G401.6 (cell line): ENCODE results near the gene ASXL1.

Source experiments
- FAIRE-seq: peaks from 2 replicates; lab custom pipeline; 2012; peaks lifted over from hg19 to GRCh38; lab: Jason Lieb, UNC

ASXL1 gene

GRCh38 chr20:32467506-32468312 is 109.6 kb downstream of the ASXL1 start:
- no peak for FAIRE-seq

DNA sequence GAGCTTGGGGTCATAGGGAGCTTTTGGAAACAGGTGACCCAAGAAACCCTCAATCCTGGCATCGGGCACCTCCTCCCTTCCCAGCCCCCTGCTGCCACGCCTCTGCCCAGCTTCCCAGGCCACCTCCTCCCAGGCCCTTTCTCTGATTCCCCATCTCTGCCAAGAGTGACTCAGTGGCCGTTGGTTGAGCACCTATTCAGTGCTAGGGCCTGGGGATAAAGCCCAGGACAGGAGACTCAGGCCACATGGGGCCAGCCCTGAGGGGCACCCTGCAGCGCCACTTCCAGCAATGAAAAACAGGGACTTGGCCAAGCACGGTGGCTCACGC is 110.1 kb downstream of the ASXL1 start:
- no peak for FAIRE-seq

- FAIRE-seq: no peak
Measured at GRCh38 chr20:32468860-32469259, 110.7 kb downstream of the ASXL1 start.

GRCh38 chr20:32470025-32470861 is 112.1 kb downstream of the ASXL1 start:
- no peak for FAIRE-seq

DNA sequence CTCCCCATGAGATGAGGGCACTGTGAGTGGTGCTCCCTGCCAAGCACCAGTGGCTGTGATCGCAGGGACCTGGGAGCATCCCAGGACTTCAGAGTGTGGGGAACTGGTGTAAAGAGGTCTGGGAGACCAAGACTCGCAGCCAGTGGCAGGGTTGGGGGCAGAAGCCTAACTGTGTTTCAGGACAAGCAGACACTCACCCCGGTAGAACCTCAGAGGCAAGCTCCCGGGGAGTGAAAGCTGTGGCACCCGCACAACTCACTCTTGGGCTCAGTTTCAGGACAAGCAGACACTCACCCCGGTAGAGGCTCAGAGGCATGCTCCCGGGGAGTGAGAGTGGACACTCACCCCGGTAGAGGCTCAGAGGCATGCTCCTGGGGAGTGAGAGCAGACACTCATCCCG is 112.8 kb downstream of the ASXL1 start:
- FAIRE-seq: no peak

GRCh38 chr20:32472581-32473207 is 114.6 kb downstream of the ASXL1 start:
- FAIRE-seq: no peak

DNA sequence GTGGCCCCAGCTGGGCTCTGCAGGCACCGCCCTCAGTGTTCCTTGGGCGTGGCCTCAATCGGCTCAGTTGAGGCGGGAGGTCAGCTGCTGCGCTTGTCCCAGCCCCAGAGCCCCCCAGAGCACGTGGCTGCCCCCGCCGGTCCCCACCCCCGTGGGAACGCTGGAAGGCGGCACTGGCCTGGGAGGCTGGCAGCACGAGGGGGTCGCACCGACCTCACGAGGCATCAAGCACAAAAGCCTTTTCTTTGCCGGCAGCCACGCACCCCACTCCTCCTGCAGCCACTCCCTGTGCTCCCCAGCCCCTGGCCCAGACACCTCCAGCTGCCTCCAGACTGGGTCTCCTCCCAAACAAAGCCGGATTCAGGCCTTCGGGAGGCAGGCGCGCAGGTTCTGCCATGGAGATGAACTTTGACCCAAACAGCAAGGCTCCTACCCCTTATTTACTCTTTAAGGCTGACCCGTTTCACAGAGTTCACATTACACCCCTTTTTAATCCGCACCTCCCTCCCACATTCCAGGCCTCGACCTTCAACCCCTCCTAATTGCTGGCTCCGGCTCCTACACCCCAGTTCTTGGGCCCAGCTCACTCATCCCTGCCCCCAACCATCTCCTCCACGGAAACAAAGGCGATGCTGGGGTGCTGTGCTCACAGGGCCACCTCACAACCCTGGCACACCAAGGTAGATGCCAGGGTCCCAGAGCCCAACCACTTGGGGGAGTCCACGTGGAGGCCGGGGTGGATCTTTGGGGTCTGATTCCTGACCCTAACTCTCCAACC is 115.3 kb downstream of the ASXL1 start:
- FAIRE-seq: no peak

GRCh38 chr20:32474009-32474716 is 116.0 kb downstream of the ASXL1 start:
- no peak for FAIRE-seq

DNA sequence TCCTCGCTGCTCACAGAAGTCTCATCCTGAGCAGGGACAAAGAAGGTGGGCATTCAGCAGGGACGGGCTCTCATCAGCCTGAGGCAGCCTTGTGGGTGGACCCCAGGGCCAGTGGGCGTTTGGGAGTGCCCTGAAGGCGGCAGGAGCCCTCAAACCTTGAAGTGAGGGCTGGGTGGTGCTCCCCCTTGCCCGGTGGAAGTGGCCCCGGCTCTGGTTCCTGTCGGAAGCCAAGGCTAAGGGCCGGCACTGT is 116.5 kb downstream of the ASXL1 start:
- FAIRE-seq: no peak

- FAIRE-seq: no peak
Measured at GRCh38 chr20:32474967-32475811, 117.1 kb downstream of the ASXL1 start.

- FAIRE-seq: no peak
Measured at GRCh38 chr20:32476684-32477593, 118.8 kb downstream of the ASXL1 start.

DNA sequence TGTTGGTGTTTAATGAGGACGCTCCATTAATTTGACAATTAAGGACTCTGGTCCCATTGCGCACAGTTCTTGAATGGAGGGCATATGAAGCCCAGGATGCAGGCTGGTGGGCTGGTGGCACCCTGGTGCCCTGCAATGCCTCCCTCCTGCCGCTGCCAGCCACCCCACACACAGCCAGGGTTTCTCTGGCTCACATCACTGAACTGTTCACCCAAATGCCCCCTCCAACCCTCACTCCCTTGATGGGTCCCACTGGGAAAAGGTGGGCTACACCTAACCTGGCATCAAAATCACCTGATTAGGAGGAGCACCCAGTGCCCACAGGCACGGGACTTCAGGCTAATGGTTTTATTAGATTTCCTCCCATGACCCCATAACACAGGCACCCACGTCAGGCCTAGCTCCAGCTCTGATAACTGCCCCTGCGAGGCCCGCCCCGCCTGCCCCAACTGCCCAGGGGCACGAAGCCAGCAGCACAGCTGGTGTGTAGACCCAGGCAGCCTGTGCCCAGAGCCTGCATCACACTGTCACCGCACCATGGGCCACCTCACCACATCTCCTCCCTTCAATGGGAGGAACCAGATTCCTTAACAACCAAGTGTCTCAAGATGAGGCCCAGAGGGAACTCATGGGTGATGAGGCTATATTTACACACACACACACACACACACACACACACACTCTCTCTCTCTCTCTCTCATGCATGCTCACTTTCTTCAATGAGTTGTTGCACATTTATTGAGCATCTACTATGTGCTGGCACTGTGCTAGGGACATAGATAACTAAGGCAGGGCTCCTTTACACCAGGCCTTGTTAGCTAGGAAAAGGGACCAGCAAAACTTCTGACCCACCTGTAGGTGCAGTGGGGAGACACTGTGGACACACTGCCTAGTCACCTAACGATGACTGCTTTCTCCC is 119.7 kb downstream of the ASXL1 start:
- no peak for FAIRE-seq

GRCh38 chr20:32478576-32478975 is 120.4 kb downstream of the ASXL1 start:
- no peak for FAIRE-seq

DNA sequence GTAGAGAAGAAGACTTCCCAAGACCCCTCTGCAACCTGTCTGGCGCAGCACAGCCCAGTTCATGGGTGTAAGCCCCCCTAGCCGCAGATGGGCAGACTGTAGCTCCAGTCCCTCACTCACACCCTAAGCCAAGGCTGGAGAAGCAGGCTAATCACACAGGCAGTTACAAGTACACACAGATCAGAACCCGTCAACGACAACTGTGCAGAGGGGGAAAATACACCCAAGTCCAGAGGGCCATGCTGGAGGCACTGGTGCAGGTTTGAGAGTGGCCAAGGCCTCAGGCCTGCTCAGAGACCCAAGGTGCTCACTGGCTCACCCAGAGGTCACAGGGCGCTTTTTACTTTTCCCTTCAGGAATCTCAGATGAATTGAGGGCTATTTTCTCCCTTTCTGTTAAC is 120.9 kb downstream of the ASXL1 start:
- no peak for FAIRE-seq

DNA sequence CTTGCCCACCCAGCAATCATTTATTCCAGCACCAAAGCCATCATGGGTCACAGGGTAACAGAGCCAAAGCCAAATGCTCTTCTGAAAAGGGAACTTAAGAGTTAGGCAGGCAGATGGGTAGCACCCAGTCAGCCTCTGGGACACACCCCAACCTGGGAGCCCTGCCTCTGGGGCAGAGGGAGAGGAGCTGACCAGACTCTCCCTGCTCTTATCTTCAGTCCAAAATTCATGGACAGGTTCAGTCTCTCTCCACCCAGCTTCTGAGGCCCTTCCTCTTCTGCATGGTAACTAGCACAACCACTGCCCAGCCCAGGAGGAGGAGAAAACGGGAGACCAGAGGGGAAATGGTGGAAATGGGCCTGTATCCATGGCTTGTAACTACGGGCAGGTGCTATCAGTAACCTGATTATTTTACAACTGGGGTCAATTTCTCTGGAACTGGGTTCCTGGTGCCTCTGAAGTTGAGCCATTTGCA is 121.6 kb downstream of the ASXL1 start:
- FAIRE-seq: no peak

- no peak for FAIRE-seq
Measured at GRCh38 chr20:32480371-32481241, 122.5 kb downstream of the ASXL1 start.

DNA sequence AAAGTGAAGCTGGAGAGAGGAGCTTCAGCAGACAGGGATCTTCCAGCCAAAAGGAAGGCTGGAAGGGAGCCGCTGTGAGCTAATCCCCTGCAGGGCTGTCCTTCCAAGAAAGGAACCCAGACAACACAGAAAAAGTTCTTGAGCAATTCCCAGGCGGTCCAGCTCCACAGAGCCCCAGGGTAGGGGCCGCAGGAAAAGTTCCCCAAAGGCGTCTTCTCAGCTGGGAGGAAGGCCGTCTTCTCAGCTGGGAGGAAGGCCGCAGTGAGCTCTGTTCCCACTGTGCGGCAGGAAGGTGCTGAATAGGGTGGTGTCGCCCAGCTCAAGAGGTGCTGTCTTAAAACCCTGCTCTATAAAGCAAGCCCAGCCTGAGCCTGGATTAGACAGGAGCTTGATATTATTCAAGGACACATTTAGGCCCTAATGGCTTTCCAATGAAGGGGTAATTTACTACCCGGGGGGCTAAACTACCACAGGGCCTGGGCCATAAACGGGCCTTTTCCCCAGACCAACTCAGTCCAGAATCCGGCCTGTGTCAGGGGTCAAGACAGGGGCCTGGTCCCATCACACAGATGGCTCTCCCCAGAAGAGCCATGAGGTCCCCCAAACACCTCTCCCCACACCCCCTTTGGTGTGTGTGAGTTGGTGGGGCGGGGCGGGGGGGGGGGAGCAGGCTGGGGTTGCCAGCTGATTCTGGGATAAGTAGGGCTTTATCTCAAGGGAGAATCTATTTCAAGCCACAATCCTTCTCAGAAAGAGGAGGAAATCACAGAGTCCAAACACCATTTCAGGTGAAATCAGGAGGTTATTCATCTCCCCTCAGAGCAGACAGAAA is 123.4 kb downstream of the ASXL1 start:
- no peak for FAIRE-seq
